ENCODE results near the gene VRK2. TPM values are rescaled to one million over a fixed set of nuclear protein-coding genes. Genes with fewer than 3 reads are reported as not detected.

VRK2 gene
- total RNA-seq, 1 donor from 2014 or later = 23.1 TPM

- Histone ChIP-seq H3K27me3 (no peaks in the 10 kb centered on the region), H3K4me3 (peak overlapping the region; percentile 65 to 72), H3K9me3 (no peaks in the 10 kb centered on the region), H3K4me1 (peaks cover 33% of the 10 kb centered on the region), H3K27ac (peak overlapping the region; percentile 95), H3K36me3 (peaks cover 0 to 3% of the 10 kb centered on the region in 2 donors)
- intact Hi-C loops (cut with DNase I) = no loop called here
- no peak for DNase-seq (ENCODE audit: extremely low spot score in 2 of 2)
- TF ChIP-seq POLR2AphosphoS5 (IDR thresholded peaks at IDR 0.05; ENCODE audit: insufficient read depth in 1 of 2, low read depth in 1 of 2) (no peak), CTCF (IDR thresholded peaks at IDR 0.05) (no peak), POLR2A (IDR thresholded peaks at IDR 0.05) (no peak)
These were observed 849 bp upstream of the VRK2 start for GRCh38 chr2:58045580-58046334.

GRCh38 chr2:58046335-58046584, 346 bp upstream of the VRK2 start:
- Histone ChIP-seq H3K27me3 (no peaks in the 10 kb centered on the region), H3K9me3 (no peaks in the 10 kb centered on the region), H3K36me3 (peaks cover 0 to 3% of the 10 kb centered on the region in 2 donors), H3K27ac (peak overlapping the region; percentile 95), H3K4me3 (peak overlapping the region; percentile 65 to 72), H3K4me1 (peaks cover 33% of the 10 kb centered on the region)
- TF ChIP-seq CTCF (IDR thresholded peaks at IDR 0.05) = no peak
- no peak for DNase-seq (ENCODE audit: extremely low spot score in 2 of 2)
- intact Hi-C loops (cut with DNase I) = no loop called here

GRCh38 chr2:58047373-58047935, 848 bp downstream of the VRK2 start:
- Histone ChIP-seq H3K27me3 (no peaks in the 10 kb centered on the region), H3K4me1 (peaks cover 31% of the 10 kb centered on the region), H3K4me3 (peak overlapping the region; percentile 65 to 72), H3K36me3 (peaks cover 0 to 3% of the 10 kb centered on the region in 2 donors), H3K27ac (peak overlapping the region; percentile 95), H3K9me3 (no peaks in the 10 kb centered on the region)
- no peak for TF ChIP-seq POLR2AphosphoS5 (IDR thresholded peaks at IDR 0.05; ENCODE audit: insufficient read depth in 1 of 2, low read depth in 1 of 2)
- intact Hi-C loops (cut with DNase I) = no loop called here
- DNase-seq (ENCODE audit: extremely low spot score in 2 of 2) = no peak

- H3K27me3 ChIP-seq = no peaks in the 10 kb centered on the region
These were observed 1.4 kb downstream of the VRK2 start for GRCh38 chr2:58047961-58048360.

GRCh38 chr2:58051445-58051844, 4.8 kb downstream of the VRK2 start:
- peaks cover 14% of the 10 kb centered on the region for H3K4me1 ChIP-seq
- H3K4me3 ChIP-seq = no peak overlapping the region
- H3K36me3 ChIP-seq = peaks cover 0 to 3% of the 10 kb centered on the region in 2 donors
- no peaks in the 10 kb centered on the region for H3K27me3 ChIP-seq
- H3K9me3 ChIP-seq = no peaks in the 10 kb centered on the region
- intact Hi-C loops (cut with DNase I) = no loop called here
- TF ChIP-seq POLR2AphosphoS5 (IDR thresholded peaks at IDR 0.05; ENCODE audit: insufficient read depth in 1 of 2, low read depth in 1 of 2) (no peak), POLR2A (IDR thresholded peaks at IDR 0.05) (no peak), CTCF (IDR thresholded peaks at IDR 0.05) (no peak)
- H3K27ac ChIP-seq = no peak overlapping the region
- DNase-seq (ENCODE audit: extremely low spot score in 2 of 2) = no peak

More at GRCh38 chr2:58047961-58048360, 1.4 kb downstream of the VRK2 start:
- Histone ChIP-seq H3K9me3 (no peaks in the 10 kb centered on the region), H3K27ac (no peak overlapping the region), H3K4me1 (peaks cover 27% of the 10 kb centered on the region), H3K36me3 (peaks cover 0 to 3% of the 10 kb centered on the region in 2 donors), H3K4me3 (peak overlapping the region in 1 of 2 donors; percentile 72)
- DNase-seq (ENCODE audit: extremely low spot score in 2 of 2) = no peak
- intact Hi-C loops (cut with DNase I) = no loop called here
- TF ChIP-seq POLR2A (IDR thresholded peaks at IDR 0.05) (no peak), CTCF (IDR thresholded peaks at IDR 0.05) (no peak), POLR2AphosphoS5 (IDR thresholded peaks at IDR 0.05; ENCODE audit: insufficient read depth in 1 of 2, low read depth in 1 of 2) (no peak)
